ENCODE data around the gene FGF22.

DNA sequence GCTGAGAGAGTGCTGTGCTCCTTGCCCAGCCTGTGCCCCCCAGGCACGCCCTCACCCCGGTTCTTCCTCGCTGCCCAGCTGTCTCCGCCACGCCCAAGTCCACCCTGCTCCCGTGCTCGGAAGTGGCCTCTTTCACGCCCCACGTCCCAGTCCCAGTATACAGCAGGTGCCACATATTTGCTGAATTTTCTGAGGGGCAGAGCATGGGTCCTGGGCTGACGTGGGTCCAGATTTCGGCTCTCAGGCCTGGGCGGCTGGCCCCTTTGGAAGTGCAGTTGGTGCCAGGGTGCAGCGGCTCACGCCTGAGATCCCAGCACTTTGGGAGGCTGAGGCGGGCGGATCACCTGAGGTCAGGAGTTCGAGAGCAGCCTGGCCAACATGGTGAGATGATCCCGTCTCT lies 46.6 kb upstream of the FGF22 start:
- TF ChIP-seq CTCF (IDR thresholded peaks at IDR 0.05) (no peak), HOXB13 (CRISPR knock-in tag; IDR thresholded peaks at IDR 0.05; ENCODE audit: low read depth) (no peak), HDAC2 (IDR thresholded peaks at IDR 0.05) (no peak), REST (IDR thresholded peaks at IDR 0.05) (no peak), POLR2A (IDR thresholded peaks at IDR 0.05; ENCODE audit: low read length) (no peak)
